VCaP (cell line): ENCODE results near the gene MGAT5.

Experiments
- H3K27ac ChIP-seq: fragments of 450-650 bp; 2 replicates; pipeline ENCODE4 v1.5.1; 2017
- TF ChIP-seq, protein P1 (sequence below): fragments of 450-650 bp; conservative IDR thresholded peaks from 2 replicates; pipeline ENCODE4 v1.5.1; 2017; ENCODE audit warnings: mild to moderate bottlenecking, moderate library complexity

Gene MGAT5

DNA sequence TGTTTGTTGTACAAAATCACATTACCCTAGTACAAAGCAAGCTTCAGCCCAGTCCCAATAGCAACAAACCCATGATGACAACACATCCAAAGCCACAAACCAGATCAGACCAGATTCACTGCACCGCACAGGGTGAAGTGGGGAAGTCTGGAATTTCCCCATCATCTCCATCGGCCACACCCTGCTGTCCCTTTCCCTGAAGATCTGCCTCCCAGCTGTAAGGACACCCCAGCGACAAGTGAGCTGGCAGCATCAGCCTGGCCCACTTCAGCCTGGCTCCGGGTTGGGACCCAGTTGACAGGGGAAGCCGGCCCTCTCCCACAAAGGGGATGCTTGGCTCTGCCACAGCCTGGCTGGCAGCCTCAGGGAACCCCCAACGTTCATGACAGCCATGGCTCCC, 207.6 kb downstream of the MGAT5 start:
- TF ChIP-seq, protein P1, sequence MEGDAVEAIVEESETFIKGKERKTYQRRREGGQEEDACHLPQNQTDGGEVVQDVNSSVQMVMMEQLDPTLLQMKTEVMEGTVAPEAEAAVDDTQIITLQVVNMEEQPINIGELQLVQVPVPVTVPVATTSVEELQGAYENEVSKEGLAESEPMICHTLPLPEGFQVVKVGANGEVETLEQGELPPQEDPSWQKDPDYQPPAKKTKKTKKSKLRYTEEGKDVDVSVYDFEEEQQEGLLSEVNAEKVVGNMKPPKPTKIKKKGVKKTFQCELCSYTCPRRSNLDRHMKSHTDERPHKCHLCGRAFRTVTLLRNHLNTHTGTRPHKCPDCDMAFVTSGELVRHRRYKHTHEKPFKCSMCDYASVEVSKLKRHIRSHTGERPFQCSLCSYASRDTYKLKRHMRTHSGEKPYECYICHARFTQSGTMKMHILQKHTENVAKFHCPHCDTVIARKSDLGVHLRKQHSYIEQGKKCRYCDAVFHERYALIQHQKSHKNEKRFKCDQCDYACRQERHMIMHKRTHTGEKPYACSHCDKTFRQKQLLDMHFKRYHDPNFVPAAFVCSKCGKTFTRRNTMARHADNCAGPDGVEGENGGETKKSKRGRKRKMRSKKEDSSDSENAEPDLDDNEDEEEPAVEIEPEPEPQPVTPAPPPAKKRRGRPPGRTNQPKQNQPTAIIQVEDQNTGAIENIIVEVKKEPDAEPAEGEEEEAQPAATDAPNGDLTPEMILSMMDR = no peak
- H3K27ac ChIP-seq = no peak overlapping the region

DNA sequence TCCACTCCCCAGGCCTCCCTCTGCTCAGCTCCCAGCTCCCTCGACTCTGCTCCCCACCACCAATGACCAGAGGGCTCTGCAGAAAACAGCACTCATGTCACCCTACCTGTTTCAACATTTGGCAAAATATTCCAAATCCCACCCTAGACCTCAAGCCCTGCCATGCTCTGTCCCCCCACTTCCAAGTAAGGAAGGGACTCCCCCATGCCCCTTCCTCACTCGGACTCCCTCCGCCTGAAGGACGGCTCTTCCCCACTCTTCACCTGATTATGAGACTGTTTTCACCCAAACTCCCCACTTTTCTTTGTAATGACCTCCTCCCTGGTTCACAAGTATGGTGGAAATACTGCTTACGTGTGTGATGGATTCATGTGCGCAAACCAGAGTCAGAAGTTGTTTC, 208.4 kb downstream of the MGAT5 start:
- H3K27ac ChIP-seq = no peak overlapping the region

DNA sequence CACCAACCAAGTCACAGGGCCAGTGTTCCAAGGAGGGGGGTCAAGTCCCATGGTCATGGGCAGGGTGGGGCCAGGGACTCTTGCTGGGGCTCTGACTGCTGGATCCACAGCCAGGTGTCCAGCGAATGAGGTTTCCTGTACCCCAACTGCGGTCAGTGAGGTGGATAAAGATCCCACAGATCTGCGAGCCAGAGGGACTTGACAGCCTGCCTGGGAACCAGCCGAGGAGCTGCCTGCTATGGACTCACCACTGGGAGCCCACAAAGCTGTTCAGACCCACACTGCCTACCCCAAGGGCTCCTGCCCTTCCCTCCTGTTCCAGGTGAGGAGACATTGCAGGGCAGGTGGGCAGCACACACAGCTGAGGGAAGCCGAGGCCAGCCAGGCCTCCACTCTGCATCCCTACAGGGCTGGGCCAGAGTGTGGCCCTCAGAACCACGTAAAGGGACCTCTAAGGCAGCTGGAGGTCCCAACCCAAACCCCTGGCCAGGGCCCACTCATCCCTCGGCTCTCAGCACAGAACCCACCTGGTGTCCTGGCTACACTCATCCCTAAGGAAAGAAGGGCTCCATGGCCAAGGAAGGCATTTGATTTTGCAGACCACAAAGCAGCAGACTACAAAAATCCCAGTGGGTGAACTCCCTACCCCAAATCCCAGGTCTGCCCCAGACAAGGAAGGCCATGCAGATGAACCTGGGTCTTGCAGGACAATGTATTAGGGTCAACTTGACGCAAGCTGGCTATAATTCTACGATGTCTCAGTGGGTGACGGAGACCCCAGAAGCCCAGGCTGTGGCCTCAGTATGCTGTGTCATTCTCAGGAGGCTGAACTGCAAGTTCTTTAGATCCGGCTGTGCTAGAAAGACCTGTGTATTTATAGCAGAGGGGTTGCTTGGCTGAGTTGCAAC, 209.2 kb downstream of the MGAT5 start:
- no peak overlapping the region for H3K27ac ChIP-seq

More for the DNA sequence above, 208.4 kb downstream of the MGAT5 start:
- TF ChIP-seq, protein P1 = no peak

DNA sequence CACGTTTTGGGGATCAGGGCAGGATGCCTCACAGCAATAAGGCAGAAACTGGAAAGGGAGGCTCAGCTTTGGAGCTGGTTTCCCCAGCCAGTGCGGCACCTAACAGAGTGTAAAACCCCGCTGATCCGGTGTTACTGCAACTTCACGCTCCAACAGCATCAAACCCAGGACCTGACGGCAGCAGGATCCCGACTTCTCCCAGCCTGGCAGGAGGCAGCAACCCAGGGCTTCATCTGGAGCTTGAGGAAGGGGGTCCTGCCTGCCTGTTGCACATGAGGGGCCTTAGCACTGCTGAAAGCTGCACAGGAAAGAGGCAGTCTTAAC, 209.8 kb downstream of the MGAT5 start:
- TF ChIP-seq, protein P1 = no peak
- no peak overlapping the region for H3K27ac ChIP-seq

More for the DNA sequence above, 209.2 kb downstream of the MGAT5 start:
- TF ChIP-seq, protein P1 = no peak

DNA sequence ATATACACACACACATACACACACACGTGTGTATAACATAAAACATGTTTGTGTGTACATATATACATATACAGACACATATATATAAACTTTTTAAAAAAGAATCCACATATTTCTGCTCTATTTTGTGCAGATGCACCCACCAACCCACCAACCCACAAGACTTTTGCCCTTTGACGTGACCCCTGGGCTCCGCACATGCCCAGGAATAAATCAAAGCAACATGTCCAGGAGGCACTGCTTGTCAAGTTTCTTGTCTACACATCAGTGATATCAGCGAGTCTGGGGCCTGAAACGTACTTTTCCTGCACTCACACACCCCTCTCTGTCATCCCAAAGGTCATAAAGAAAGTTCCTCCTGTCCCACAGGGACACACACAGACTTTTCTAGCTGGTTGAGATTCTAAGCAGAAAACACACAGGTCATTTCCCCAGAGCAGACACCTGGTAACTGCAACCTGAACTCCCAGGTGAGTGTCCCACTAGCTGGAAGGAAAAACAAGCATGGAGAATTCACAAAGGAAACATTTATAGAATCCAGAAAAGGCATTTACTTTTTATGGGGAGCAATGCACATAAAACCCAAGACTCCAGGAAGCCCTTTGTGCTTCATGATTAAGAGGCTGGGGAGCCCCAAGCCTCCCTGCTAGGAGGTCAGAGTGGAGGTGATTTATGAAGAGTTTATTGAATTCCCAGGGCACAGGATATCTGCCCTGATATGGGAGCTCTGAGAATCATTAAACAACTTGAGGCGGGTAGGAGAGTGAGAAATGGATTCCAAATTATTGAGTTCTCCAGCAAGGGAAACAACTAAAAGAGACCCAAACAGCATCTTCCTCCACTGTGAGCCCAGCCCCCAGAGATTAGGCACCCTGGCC, 211.6 kb downstream of the MGAT5 start:
- TF ChIP-seq, protein P1 = no peak
- no peak overlapping the region for H3K27ac ChIP-seq

DNA sequence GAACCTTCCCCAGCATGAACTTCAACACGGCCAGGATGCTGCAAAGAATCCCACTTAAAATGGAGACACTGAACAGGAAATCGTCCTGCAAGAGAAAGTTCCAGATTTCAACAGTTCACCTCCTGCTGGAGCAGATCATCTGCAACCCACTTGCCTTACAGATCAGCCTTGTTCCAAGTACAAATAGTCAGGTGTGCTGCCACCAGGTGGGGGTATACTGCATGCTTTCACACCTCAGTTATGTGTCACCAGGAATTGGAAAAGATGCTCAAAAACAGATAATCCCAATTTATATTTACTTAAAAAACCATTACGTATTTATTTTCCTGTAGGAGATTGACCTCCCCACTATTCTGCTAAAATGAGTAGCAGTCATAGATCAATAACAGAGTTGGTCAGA, 212.3 kb downstream of the MGAT5 start:
- H3K27ac ChIP-seq = no peak overlapping the region
- TF ChIP-seq, protein P1 = peak; percentile 72

DNA sequence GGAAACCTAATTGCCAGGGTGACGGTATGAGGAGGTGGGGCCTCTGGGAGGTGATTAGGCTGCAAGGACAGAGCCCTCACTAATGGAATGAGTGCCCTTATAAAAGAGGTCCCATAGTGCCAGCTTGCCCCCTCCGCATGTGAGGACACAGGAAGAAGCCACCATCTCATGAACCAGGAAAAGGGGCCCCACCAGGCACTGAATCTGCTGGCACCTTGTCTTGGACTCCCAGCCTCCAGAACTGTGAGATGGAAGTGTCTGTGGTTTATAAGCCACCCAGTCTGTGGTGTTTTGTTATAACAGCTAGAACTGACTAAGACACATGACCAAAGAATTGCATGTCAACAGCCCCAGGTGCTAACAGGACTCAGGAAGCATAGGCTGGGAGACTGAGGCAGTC, 214.3 kb downstream of the MGAT5 start:
- H3K27ac ChIP-seq = no peak overlapping the region
- TF ChIP-seq, protein P1 = no peak
